Right renal cortex interstitium (tissue), 3 donors: ENCODE measurements around the gene LRRC26. TPM values are rescaled to one million over a fixed set of nuclear protein-coding genes. Genes with fewer than 3 reads are reported as not detected.

ENCODE experiments used
- DNase-seq, 3 donors: peaks; one replicate each; pipeline ENCODE4 v3.0.0-alpha.2; 2013; ENCODE audit warnings: low read depth in 3 of 3, low spot score in 2 of 3
- polyA plus RNA-seq, 3 donors: library from polyadenylated mRNA; unstranded; fragments of 120-200 nt; gene quantifications; one replicate each; pipeline ENCODE4 v1.2.1, GENCODE V29; 2013; ENCODE audit not compliant: insufficient read length in 3 of 3

LRRC26 gene
- polyA plus RNA-seq, 3 donors, result not detected

GRCh38 chr9:137157618-137158415 is 12.0 kb downstream of the LRRC26 start:
- no peak for DNase-seq

- DNase-seq, result no peak
Measured at GRCh38 chr9:137156567-137157375, 13.1 kb downstream of the LRRC26 start.

GRCh38 chr9:137152844-137153405 is 16.9 kb downstream of the LRRC26 start:
- DNase-seq, result no peak

GRCh38 chr9:137150617-137151457 is 19.0 kb downstream of the LRRC26 start:
- DNase-seq, result no peak

- no peak for DNase-seq
Measured at GRCh38 chr9:137149942-137150616, 19.8 kb downstream of the LRRC26 start.

- DNase-seq, result no peak
Measured at GRCh38 chr9:137149363-137149762, 20.5 kb downstream of the LRRC26 start.

- no peak for DNase-seq
Measured at GRCh38 chr9:137148661-137149060, 21.2 kb downstream of the LRRC26 start.

GRCh38 chr9:137148242-137148641 is 21.6 kb downstream of the LRRC26 start:
- no peak for DNase-seq

- DNase-seq, result no peak
Measured at GRCh38 chr9:137147793-137148160, 22.1 kb downstream of the LRRC26 start.

- no peak for DNase-seq
Measured at GRCh38 chr9:137147091-137147792, 22.6 kb downstream of the LRRC26 start.

- DNase-seq, result no peak
Measured at GRCh38 chr9:137146527-137146918, 23.3 kb downstream of the LRRC26 start.

- DNase-seq, result no peak
Measured at GRCh38 chr9:137145731-137146526, 23.9 kb downstream of the LRRC26 start.

- DNase-seq, result no peak
Measured at GRCh38 chr9:137143459-137143858, 26.4 kb downstream of the LRRC26 start.

- DNase-seq, result no peak
Measured at GRCh38 chr9:137141976-137142936, 27.6 kb downstream of the LRRC26 start.

- no peak for DNase-seq
Measured at GRCh38 chr9:137141050-137141810, 28.6 kb downstream of the LRRC26 start.

- DNase-seq, result no peak
Measured at GRCh38 chr9:137140151-137141012, 29.5 kb downstream of the LRRC26 start.
